ENCODE data around the gene XRN2. TPM values are rescaled to one million over a fixed set of nuclear protein-coding genes. Genes with fewer than 3 reads are reported as not detected.
A peak's percentile ranks its signal among the peaks of the same experiment; 100 is the strongest.

XRN2 gene
- total RNA-seq, 1 experiment from 2014 or later = 111 TPM

DNA sequence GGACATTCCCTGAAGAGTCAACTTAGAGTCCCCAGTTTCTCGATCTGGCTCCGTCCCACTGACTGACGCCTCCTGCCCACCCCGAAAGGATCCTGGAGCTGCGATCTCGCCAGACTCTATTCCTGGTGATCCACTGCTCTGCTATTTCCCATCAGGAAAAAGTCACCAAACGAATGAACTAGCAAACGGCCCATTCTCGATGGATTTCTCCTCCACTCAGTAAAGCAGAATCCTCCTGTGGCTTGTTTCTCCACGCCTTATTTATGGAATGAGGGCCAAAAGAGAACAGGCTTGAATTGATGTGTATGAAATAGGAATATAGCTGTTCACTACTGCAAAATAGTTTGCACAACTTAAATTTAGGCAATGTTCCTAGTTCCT, 88.8 kb downstream of the XRN2 start:
- Histone ChIP-seq H3K4me1 (replicated peaks) (peaks cover 26% of the 10 kb centered on the region), H3K27me3 (replicated peaks) (no peaks in the 10 kb centered on the region), H3K4me3 (no peak overlapping the region), H3K9me3 (replicated peaks) (peaks cover 3% of the 10 kb centered on the region; the same call in 1 of the 2 replicates), H3K36me3 (peaks cover 42% of the 10 kb centered on the region), H3K27ac (no peak overlapping the region)
- no peak for DNase-seq (ENCODE audit: low read depth in 1 of 2, low spot score in 2 of 2)

DNA sequence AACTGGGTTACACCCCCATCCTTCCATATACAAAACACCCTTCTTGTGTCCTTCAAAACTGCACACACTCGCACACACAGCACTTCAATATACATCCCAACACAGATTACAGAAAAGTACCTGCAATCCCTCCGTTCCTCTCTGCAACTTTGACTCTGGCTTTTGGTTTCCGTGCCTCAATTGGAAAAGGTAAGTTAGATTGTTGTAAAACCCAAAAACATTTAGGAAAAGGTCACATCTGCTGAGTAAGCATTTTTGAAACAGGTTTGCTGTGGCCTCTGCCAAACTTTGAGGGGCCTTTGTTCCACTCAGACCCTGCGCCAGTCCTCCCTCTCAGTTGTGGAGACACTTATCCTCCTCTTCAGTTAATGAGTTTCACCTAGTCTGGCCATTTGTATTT, 90.0 kb downstream of the XRN2 start:
- Histone ChIP-seq H3K36me3 (peaks cover 35% of the 10 kb centered on the region), H3K4me1 (replicated peaks) (peaks cover 28% of the 10 kb centered on the region), H3K27me3 (replicated peaks) (no peaks in the 10 kb centered on the region), H3K9me3 (replicated peaks) (peaks cover 3% of the 10 kb centered on the region; the same call in 1 of the 2 replicates), H3K4me3 (no peak overlapping the region), H3K27ac (no peak overlapping the region)
- DNase-seq (ENCODE audit: low read depth in 1 of 2, low spot score in 2 of 2) = no peak

GRCh38 chr20:21393816-21394519, 90.8 kb downstream of the XRN2 start:
- H3K4me1 ChIP-seq (replicated peaks) = peaks cover 20% of the 10 kb centered on the region
- peaks cover 3% of the 10 kb centered on the region; the same call in 1 of the 2 replicates for H3K9me3 ChIP-seq (replicated peaks)
- H3K4me3 ChIP-seq = no peak overlapping the region
- no peak for DNase-seq (ENCODE audit: low read depth in 1 of 2, low spot score in 2 of 2)
- no peaks in the 10 kb centered on the region for H3K27me3 ChIP-seq (replicated peaks)
- peaks cover 27% of the 10 kb centered on the region for H3K36me3 ChIP-seq
- H3K27ac ChIP-seq = no peak overlapping the region

DNA sequence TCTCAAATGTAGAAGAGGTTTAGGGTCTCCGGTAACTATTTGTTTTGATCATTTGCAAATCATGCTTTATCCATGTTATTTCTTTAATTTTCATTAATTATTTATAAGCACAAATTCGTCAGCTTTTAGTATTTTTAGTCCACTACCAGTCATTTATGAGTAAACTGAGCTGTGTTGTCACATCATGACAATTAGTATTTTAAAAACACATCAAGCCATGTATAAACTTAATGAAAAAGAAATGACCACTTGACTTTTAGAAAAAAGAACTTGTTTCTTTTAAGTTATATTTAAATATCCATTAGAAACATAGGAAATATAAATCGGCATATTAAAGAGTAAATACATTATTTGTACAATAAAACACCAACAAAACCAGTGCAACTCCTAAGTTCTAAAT, 91.4 kb downstream of the XRN2 start:
- no peak overlapping the region for H3K4me3 ChIP-seq
- H3K9me3 ChIP-seq (replicated peaks) = peaks cover 3% of the 10 kb centered on the region; the same call in 1 of the 2 replicates
- no peak overlapping the region for H3K27ac ChIP-seq
- no peaks in the 10 kb centered on the region for H3K27me3 ChIP-seq (replicated peaks)
- peaks cover 19% of the 10 kb centered on the region for H3K4me1 ChIP-seq (replicated peaks)
- no peak for DNase-seq (ENCODE audit: low read depth in 1 of 2, low spot score in 2 of 2)
- H3K36me3 ChIP-seq = peaks cover 24% of the 10 kb centered on the region

DNA sequence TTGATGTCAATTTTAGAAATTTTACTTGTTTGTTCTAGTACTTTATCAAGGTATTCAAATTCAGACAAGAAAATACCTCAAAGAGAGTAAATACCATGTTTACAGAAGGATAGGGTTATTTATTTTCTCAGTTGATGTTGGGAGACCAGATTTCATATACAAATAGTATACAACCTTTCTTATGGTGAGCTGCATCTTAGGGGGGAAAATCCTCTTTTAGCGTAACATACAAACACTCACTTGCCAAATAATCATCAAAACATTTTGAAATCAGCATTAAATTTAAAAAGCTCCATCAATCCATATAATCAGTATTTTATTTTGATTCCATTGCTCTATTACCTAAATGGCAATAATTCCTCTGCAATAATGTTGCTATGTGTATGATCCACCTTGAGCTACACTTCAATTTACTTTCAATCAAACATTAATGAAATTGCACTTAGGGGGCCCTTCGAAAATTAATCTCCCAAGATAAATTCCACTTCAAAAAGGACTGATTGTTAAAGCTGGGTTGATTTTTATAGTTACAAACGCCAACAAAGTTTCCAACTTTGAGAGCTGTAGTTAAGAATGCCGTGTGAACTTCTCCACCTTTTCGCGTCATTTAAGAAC, 92.0 kb downstream of the XRN2 start:
- Histone ChIP-seq H3K4me1 (replicated peaks) (peaks cover 19% of the 10 kb centered on the region), H3K27ac (no peak overlapping the region), H3K4me3 (no peak overlapping the region), H3K27me3 (replicated peaks) (no peaks in the 10 kb centered on the region), H3K36me3 (peaks cover 21% of the 10 kb centered on the region), H3K9me3 (replicated peaks) (peaks cover 3% of the 10 kb centered on the region; the same call in 1 of the 2 replicates)
- DNase-seq (ENCODE audit: low read depth in 1 of 2, low spot score in 2 of 2) = no peak

DNA sequence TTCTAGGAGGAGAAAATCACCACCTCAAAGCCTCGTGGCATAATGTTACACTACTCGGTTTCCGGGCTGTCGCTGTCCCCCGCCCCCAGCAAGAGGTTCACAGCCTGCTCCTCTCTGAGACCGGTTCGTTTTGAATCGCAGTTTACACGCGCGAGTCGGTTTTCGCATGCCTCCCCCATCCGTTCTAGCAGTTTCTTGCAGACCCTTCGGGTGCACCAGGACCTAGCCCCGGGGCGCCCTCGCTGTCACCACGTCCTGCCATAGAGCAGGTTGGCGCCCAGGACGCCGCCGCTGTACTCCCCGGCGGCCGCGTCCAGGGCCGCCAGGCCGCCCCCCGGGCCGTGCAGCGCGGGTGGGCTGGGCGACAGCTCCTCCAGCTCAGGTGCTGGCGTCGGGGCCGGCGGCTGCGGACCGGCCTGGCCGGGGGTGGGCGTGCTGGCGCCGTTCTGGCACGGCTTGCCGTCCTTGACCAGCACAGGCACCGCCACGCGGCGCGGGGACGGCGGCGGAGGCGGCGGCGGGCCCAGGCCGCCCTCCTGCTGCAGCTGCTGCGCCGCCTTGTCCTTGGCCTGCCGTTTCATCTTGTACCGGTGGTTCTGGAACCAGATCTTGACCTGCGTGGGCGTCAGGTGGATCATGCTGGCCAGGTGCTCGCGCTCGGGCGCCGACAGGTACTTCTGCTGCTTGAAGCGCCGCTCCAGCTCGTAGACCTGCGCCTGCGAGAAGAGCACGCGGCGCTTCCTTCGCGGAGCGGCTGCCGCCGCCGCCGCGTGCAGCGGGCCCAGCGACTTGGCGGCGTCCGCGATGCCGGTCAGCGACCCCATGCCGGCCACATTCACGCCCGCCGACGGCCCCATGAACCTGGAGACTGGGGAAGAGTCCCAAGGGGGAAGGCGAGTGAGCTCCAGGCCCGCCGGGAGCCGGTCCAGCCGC, 92.8 kb downstream of the XRN2 start:
- Histone ChIP-seq H3K27me3 (replicated peaks) (no peaks in the 10 kb centered on the region), H3K4me3 (peak overlapping the region; percentile 91), H3K4me1 (replicated peaks) (peaks cover 19% of the 10 kb centered on the region), H3K27ac (peak overlapping the region; percentile 88), H3K9me3 (replicated peaks) (peaks cover 3% of the 10 kb centered on the region; the same call in 1 of the 2 replicates), H3K36me3 (peaks cover 19% of the 10 kb centered on the region)
- peak in 1 of 2 experiments; percentile 45 for DNase-seq (ENCODE audit: low read depth in 1 of 2, low spot score in 2 of 2)

- H3K27me3 ChIP-seq (replicated peaks) = no peaks in the 10 kb centered on the region
- H3K4me3 ChIP-seq = peak overlapping the region; percentile 91
- H3K27ac ChIP-seq = peak overlapping the region; percentile 88
- H3K4me1 ChIP-seq (replicated peaks) = peaks cover 19% of the 10 kb centered on the region
- H3K36me3 ChIP-seq = peaks cover 17% of the 10 kb centered on the region
- peaks cover 3% of the 10 kb centered on the region; the same call in 1 of the 2 replicates for H3K9me3 ChIP-seq (replicated peaks)
- DNase-seq (ENCODE audit: low read depth in 1 of 2, low spot score in 2 of 2) = peak; percentile 59 to 65
These were observed 93.6 kb downstream of the XRN2 start for GRCh38 chr20:21396599-21397340.

- H3K4me3 ChIP-seq = peak within 1 kb of the TSS; percentile 91
- peak; percentile 67 to 73 for DNase-seq (ENCODE audit: low read depth in 1 of 2, low spot score in 2 of 2)
- H3K9me3 ChIP-seq (replicated peaks) = peaks cover 3% of the 10 kb centered on the region; the same call in 1 of the 2 replicates
These were observed 94.4 kb downstream of the XRN2 start, which contains the start of gene NKX2-4 for GRCh38 chr20:21397341-21398108. NKX2-4 (minus strand) TSS chr20:21397526; CDS start chr20:21397399, 127 bp downstream.

DNA sequence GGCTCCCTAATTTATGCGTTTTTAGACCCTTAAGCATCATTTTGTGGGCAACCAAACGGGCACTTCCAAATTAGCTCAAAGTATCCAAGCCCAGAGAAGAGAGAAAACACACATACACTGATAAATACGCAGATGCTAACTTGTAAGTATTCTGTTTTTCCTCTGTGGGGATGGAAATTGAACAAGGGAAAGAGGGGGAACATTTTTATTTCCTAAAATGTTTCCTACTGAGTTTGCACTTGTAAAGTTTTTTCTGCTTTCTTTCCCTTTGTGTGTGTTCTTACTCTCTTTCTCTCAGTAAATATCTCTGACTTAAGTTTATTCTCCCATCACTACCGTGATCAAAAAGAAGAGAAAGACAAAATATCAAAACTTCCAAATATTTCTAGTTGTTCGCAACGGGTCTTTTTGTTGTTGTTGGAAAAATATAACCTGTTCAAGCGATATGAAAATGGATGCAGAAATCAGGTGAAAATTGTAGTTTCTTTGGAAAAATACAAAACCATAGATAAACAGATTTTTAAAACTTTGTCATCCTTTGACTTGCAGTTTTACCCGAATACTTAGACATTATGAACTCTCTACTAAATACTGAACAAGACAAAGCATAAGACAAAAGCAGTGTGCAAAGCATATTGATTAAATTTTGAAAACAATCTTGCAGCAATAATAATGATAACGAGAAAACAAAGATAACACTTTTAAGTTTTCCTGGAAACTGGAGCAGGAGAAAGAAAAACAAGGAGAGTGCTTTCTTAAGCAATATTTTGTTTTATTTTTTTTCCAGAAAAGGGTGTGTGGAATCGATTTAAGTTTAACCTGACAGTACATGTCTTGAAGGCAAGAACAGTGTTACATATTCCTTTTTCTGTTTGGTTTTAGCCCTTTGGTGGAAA, 95.2 kb downstream of the XRN2 start:
- H3K27ac ChIP-seq = no peak overlapping the region
- H3K9me3 ChIP-seq (replicated peaks) = peaks cover 3% of the 10 kb centered on the region; the same call in 1 of the 2 replicates
- peaks cover 17% of the 10 kb centered on the region for H3K36me3 ChIP-seq
- H3K27me3 ChIP-seq (replicated peaks) = no peaks in the 10 kb centered on the region
- DNase-seq (ENCODE audit: low read depth in 1 of 2, low spot score in 2 of 2) = peak in 1 of 2 experiments; percentile 17
- H3K4me3 ChIP-seq = peak overlapping the region; percentile 91
- peaks cover 19% of the 10 kb centered on the region for H3K4me1 ChIP-seq (replicated peaks)

More at GRCh38 chr20:21397341-21398108, 94.4 kb downstream of the XRN2 start, which contains the start of gene NKX2-4:
- peaks cover 19% of the 10 kb centered on the region for H3K4me1 ChIP-seq (replicated peaks)
- H3K27me3 ChIP-seq (replicated peaks) = no peaks in the 10 kb centered on the region
- peaks cover 17% of the 10 kb centered on the region for H3K36me3 ChIP-seq
- peak within 1 kb of the TSS; percentile 88 for H3K27ac ChIP-seq

GRCh38 chr20:21399005-21399475, 95.9 kb downstream of the XRN2 start:
- peaks cover 17% of the 10 kb centered on the region for H3K36me3 ChIP-seq
- no peaks in the 10 kb centered on the region for H3K27me3 ChIP-seq (replicated peaks)
- DNase-seq (ENCODE audit: low read depth in 1 of 2, low spot score in 2 of 2) = no peak

GRCh38 chr20:21411725-21412124, 108.6 kb downstream of the XRN2 start:
- H3K9me3 ChIP-seq (replicated peaks) = 0 out of 2 replicates have a peak, but pooled peaks cover 3% of the 10 kb centered on the region
- H3K36me3 ChIP-seq = no peaks in the 10 kb centered on the region
- no peaks in the 10 kb centered on the region for H3K27me3 ChIP-seq (replicated peaks)
- H3K4me1 ChIP-seq (replicated peaks) = no peaks in the 10 kb centered on the region
- no peak overlapping the region for H3K4me3 ChIP-seq
- H3K27ac ChIP-seq = no peak overlapping the region
- DNase-seq (ENCODE audit: low read depth in 1 of 2, low spot score in 2 of 2) = no peak

More at GRCh38 chr20:21399005-21399475, 95.9 kb downstream of the XRN2 start:
- no peak overlapping the region for H3K27ac ChIP-seq
- no peak overlapping the region for H3K4me3 ChIP-seq
- H3K9me3 ChIP-seq (replicated peaks) = peaks cover 3% of the 10 kb centered on the region; the same call in 1 of the 2 replicates
- H3K4me1 ChIP-seq (replicated peaks) = peaks cover 19% of the 10 kb centered on the region

All from SJSA1 (cell line).